Esophagus muscularis mucosa (tissue), 4 donors: ENCODE measurements around the gene PFKFB1. TPM values are rescaled to one million over a fixed set of nuclear protein-coding genes. Genes with fewer than 3 reads are reported as not detected.

Experiments used
- DNase-seq: peaks from one replicate; pipeline ENCODE4 v3.0.0-alpha.2; 2017; ENCODE audit errors: extremely low spot score
- H3K27ac ChIP-seq, 4 donors: fragments of 200-600 bp; sonication (generic); replicated peaks in 1 of 4; 1 replicate in 3 of 4; 2 replicates in 1 of 4; pipeline ENCODE4 v1.5.1; 2016 to 2019; ENCODE audit warnings: mild to moderate bottlenecking in 1 of 4
- H3K27me3 ChIP-seq, 4 donors: fragments of 200-600 bp; sonication (generic); one replicate each; pipeline versions ENCODE4 v1.5.1 to v1.6.0; 2016 to 2019
- H3K36me3 ChIP-seq, 4 donors: fragments of 200-600 bp; sonication (generic); one replicate each; pipeline ENCODE4 v1.5.1; 2016 to 2019
- H3K4me1 ChIP-seq, 4 donors: fragments of 200-600 bp; sonication (generic); one replicate each; pipeline ENCODE4 v1.5.1; 2016 to 2019
- H3K4me3 ChIP-seq, 4 donors: fragments of 200-600 bp; sonication (generic); 1 replicate in 2 of 4; 2 replicates in 2 of 4; pipeline ENCODE4 v1.5.1; 2016 to 2019; ENCODE audit warnings: mild to moderate bottlenecking in 4 of 4, moderate library complexity in 1 of 4
- H3K9me3 ChIP-seq, 4 donors: fragments of 200-600 bp; sonication (generic); 1 replicate in 3 of 4; 2 replicates in 1 of 4; pipeline ENCODE4 v1.5.1; 2016 to 2019
- EP300 ChIP-seq: sonication (generic); formaldehyde crosslinking; IDR thresholded peaks from one replicate; pipeline ENCODE4 v1.6.1; 2017; ENCODE audit warnings: antibody characterized with exemption
- POLR2A ChIP-seq: fragments of 450-650 bp; IDR thresholded peaks from one replicate; pipeline ENCODE4 v1.6.1; 2017; ENCODE audit warnings: antibody characterized with exemption, moderate library complexity, mild to moderate bottlenecking, low read depth
- POLR2AphosphoS5 ChIP-seq, 2 donors: sonication (generic); formaldehyde crosslinking; IDR thresholded peaks; one replicate each; pipeline ENCODE4 v1.6.1; 2017; ENCODE audit warnings: antibody characterized with exemption in 2 of 2
- WGBS: methylation state at CpG from one replicate; pipeline ENCODE4 v1.1.5; 2018; 5-methylcytosine and 5-hydroxymethylcytosine counted together
- intact Hi-C: fragments of 100-400 bp; cut with DNase I; formaldehyde crosslinking; loops from one replicate; pipeline ENCODE4 v1.15.1; 2023
- total RNA-seq, 4 donors: library from RNA; depleted of rRNA; stranded (reverse); fragments of >200 nt; gene quantifications; one replicate each; pipeline versions ENCODE4 v1.1.0 to v1.2.1, GENCODE V29; 2016
- TF ChIP-seq, protein P1 (sequence below), 3 experiments: fragments of 200-600 bp in 2 of 3; fragments of 450-650 bp in 1 of 3; sonication (generic) in 2 of 3; IDR thresholded peaks; one replicate each; pipeline ENCODE4 v1.5.1; 2017 to 2019; ENCODE audit warnings: antibody characterized with exemption in 3 of 3, mild to moderate bottlenecking in 2 of 3, moderate library complexity in 1 of 3

PFKFB1 gene
- total RNA-seq, 4 donors from 2014 or later = 0.33 TPM; not detected in 3

DNA sequence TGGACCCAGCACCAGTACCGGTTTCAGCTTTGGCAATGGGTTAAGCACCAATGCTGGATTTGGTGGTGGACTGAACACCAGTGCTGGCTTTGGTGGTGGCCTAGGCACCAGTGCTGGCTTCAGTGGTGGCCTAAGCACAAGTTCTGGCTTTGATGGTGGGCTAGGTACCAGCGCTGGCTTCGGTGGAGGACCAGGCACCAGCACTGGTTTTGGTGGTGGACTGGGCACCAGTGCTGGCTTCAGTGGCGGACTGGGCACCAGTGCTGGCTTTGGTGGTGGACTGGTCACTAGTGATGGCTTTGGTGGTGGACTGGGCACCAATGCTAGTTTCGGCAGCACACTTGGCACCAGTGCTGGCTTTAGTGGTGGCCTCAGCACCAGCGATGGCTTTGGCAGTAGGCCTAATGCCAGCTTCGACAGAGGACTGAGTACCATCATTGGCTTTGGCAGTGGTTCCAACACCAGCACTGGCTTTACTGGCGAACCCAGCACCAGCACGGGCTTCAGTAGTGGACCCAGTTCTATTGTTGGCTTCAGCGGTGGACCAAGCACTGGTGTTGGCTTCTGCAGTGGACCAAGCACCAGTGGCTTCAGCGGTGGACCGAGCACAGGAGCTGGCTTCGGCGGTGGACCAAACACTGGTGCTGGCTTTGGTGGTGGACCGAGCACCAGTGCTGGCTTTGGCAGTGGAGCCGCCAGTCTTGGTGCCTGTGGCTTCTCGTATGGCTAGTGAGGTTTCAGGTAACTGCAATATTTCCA, 63.5 kb downstream of the PFKFB1 start:
- Histone ChIP-seq H3K4me3 (no peak overlapping the region), H3K27me3 (no peaks in the 10 kb centered on the region), H3K4me1 (no peaks in the 10 kb centered on the region), H3K27ac (no peak overlapping the region), H3K9me3 (no peaks in the 10 kb centered on the region), H3K36me3 (peaks cover 0 to 39% (median 15%) of the 10 kb centered on the region in 4 donors)
- TF ChIP-seq EP300 (no peak), POLR2A (no peak), POLR2AphosphoS5 (IDR thresholded peaks at IDR 0.05) (no peak)
- TF ChIP-seq, protein P1, sequence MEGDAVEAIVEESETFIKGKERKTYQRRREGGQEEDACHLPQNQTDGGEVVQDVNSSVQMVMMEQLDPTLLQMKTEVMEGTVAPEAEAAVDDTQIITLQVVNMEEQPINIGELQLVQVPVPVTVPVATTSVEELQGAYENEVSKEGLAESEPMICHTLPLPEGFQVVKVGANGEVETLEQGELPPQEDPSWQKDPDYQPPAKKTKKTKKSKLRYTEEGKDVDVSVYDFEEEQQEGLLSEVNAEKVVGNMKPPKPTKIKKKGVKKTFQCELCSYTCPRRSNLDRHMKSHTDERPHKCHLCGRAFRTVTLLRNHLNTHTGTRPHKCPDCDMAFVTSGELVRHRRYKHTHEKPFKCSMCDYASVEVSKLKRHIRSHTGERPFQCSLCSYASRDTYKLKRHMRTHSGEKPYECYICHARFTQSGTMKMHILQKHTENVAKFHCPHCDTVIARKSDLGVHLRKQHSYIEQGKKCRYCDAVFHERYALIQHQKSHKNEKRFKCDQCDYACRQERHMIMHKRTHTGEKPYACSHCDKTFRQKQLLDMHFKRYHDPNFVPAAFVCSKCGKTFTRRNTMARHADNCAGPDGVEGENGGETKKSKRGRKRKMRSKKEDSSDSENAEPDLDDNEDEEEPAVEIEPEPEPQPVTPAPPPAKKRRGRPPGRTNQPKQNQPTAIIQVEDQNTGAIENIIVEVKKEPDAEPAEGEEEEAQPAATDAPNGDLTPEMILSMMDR (IDR thresholded peaks at IDR 0.05) = no peak
- WGBS = 79% methylated on average over 3 of the region's 17 CpGs
- intact Hi-C loops = no loop called here
- no peak for DNase-seq

DNA sequence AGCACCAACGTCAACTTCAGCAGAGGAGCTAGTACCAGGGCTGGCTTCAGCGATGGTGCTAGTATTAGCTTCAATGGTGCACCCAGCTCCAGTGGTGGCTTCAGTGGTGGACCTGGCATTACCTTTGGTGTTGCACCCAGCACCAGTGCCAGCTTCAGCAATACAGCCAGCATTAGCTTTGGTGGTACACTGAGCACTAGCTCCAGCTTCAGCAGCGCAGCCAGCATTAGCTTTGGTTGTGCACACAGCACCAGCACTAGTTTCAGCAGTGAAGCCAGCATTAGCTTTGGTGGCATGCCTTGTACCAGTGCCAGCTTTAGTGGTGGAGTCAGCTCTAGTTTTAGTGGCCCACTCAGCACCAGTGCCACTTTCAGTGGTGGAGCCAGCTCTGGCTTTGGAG, 65.1 kb downstream of the PFKFB1 start:
- Histone ChIP-seq H3K4me3 (no peak overlapping the region), H3K27ac (no peak overlapping the region), H3K27me3 (no peaks in the 10 kb centered on the region), H3K36me3 (peaks cover 0 to 39% (median 15%) of the 10 kb centered on the region in 4 donors), H3K9me3 (no peaks in the 10 kb centered on the region), H3K4me1 (no peaks in the 10 kb centered on the region)
- no peak for DNase-seq
- intact Hi-C loops = no loop called here
- TF ChIP-seq EP300 (no peak), POLR2AphosphoS5 (IDR thresholded peaks at IDR 0.05) (no peak), POLR2A (no peak)
- TF ChIP-seq, protein P1 (IDR thresholded peaks at IDR 0.05) = no peak
- WGBS = 80% methylated on average over 2 of the region's 3 CpGs

DNA sequence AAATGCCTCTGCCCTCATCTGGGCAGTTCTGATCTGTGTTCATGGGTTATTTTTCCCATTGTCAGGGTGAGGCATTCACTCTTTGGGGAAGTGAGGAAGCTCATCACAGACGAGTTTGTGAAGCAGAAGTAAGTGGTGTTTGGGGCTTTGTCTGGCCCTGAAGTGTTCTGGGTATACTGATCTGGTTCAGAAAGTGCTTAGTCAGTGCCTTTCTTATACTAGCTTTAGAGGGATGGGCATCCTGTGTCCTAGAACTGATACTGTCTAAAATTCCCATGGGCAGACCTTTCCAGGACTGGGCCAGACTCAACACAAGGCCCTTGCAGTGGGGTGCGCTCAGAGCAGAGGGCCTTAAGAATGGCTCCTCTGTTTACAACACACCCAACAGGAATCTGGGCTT, 67.0 kb downstream of the PFKFB1 start:
- intact Hi-C loops = no loop called here
- no peaks in the 10 kb centered on the region for H3K9me3 ChIP-seq
- DNase-seq = no peak
- peaks cover 0 to 39% (median 15%) of the 10 kb centered on the region in 4 donors for H3K36me3 ChIP-seq
- no CpG with 5 or more reads among the region's 2 CpGs for WGBS
- no peak overlapping the region for H3K27ac ChIP-seq
- no peak overlapping the region for H3K4me3 ChIP-seq
- TF ChIP-seq EP300 (no peak), POLR2AphosphoS5 (IDR thresholded peaks at IDR 0.05) (no peak), POLR2A (no peak)
- TF ChIP-seq, protein P1 (IDR thresholded peaks at IDR 0.05) = no peak
- no peaks in the 10 kb centered on the region for H3K27me3 ChIP-seq
- H3K4me1 ChIP-seq = peaks cover 0 to 4% (median 0%) of the 10 kb centered on the region in 4 donors

DNA sequence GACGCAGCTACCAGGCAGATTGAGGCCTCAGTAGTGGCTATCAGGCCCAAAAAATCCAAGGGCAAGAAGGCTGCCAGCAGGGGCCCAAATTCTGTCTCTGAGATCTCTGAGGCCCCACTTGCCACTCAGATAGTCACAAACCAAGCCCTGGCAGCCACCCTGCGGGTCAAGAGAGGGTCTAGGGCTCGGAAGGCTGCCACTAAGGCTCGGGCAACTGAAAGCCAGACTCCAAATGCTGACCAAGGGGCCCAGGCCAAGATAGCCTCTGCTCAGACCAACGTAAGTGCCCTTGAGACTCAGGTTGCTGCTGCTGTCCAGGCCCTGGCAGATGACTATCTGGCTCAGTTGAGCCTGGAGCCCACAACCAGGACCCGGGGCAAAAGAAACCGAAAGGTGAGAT, 70.6 kb downstream of the PFKFB1 start:
- no peak for DNase-seq
- H3K4me3 ChIP-seq = no peak overlapping the region
- H3K27ac ChIP-seq = no peak overlapping the region
- peaks cover 0 to 13% (median 5%) of the 10 kb centered on the region in 4 donors for H3K36me3 ChIP-seq
- no peaks in the 10 kb centered on the region for H3K27me3 ChIP-seq
- TF ChIP-seq EP300 = no peak
- TF ChIP-seq, protein P1 (IDR thresholded peaks at IDR 0.05) = no peak
- TF ChIP-seq POLR2AphosphoS5 (IDR thresholded peaks at IDR 0.05) = no peak
- TF ChIP-seq POLR2A = no peak
- intact Hi-C loops = no loop called here
- no peaks in the 10 kb centered on the region for H3K9me3 ChIP-seq
- WGBS = 79% methylated on average over 7 of the region's 7 CpGs
- H3K4me1 ChIP-seq = peaks cover 0 to 6% (median 2%) of the 10 kb centered on the region in 4 donors
